HG03097 (cell line): ENCODE measurements around the gene JMJD1C.
A peak's percentile ranks its signal among the peaks of the same experiment; 100 is the strongest.
"Not testable (repeated sequence)": the region's sequence is repeated elsewhere in the genome, so short reads cannot be mapped to it uniquely, and the experiment has no call there.

ENCODE experiments used
- ATAC-seq: cut with Tn5 transposase; IDR thresholded peaks from one replicate; pipeline ENCODE4 v1.9.1; 2021; ENCODE audit not compliant: unreplicated experiment, low FRiP score

The JMJD1C gene

GRCh38 chr10:63313066-63313717 lies 152.6 kb downstream of the JMJD1C start:
- no peak for ATAC-seq

GRCh38 chr10:63308628-63309027 lies 157.1 kb downstream of the JMJD1C start:
- no peak for ATAC-seq

- no peak for ATAC-seq
Observed at GRCh38 chr10:63304146-63304545, 161.6 kb downstream of the JMJD1C start.

GRCh38 chr10:63300801-63301200 lies 165.0 kb downstream of the JMJD1C start:
- ATAC-seq: no peak

GRCh38 chr10:63297941-63298340 lies 167.8 kb downstream of the JMJD1C start:
- no peak for ATAC-seq

GRCh38 chr10:63294781-63295180 lies 171.0 kb downstream of the JMJD1C start:
- no peak for ATAC-seq

GRCh38 chr10:63292847-63293246 lies 172.9 kb downstream of the JMJD1C start:
- ATAC-seq: not testable (repeated sequence)

GRCh38 chr10:63288170-63288569 lies 177.6 kb downstream of the JMJD1C start:
- ATAC-seq: no peak

GRCh38 chr10:63286754-63287264 lies 179.0 kb downstream of the JMJD1C start:
- ATAC-seq: peak; percentile 69

- peak; percentile 53 for ATAC-seq
Observed at GRCh38 chr10:63286340-63286739, 179.4 kb downstream of the JMJD1C start.

- not testable (repeated sequence) for ATAC-seq
Observed at GRCh38 chr10:63283901-63284300, 181.9 kb downstream of the JMJD1C start.

- ATAC-seq: no peak
Observed at GRCh38 chr10:63283093-63283492, 182.7 kb downstream of the JMJD1C start.

- no peak for ATAC-seq
Observed at GRCh38 chr10:63281967-63282366, 183.8 kb downstream of the JMJD1C start.

GRCh38 chr10:63280386-63280785 lies 185.4 kb downstream of the JMJD1C start:
- no peak for ATAC-seq

- no peak for ATAC-seq
Observed at GRCh38 chr10:63275094-63275493, 190.7 kb downstream of the JMJD1C start.

GRCh38 chr10:63273577-63273976 lies 192.2 kb downstream of the JMJD1C start:
- no peak for ATAC-seq

- ATAC-seq: peak; percentile 88
Observed at GRCh38 chr10:63268798-63269503, 196.8 kb downstream of the JMJD1C start.

GRCh38 chr10:63268149-63268797 lies 197.5 kb downstream of the JMJD1C start:
- no peak for ATAC-seq

GRCh38 chr10:63267414-63268148 lies 198.2 kb downstream of the JMJD1C start:
- no peak for ATAC-seq

GRCh38 chr10:63266391-63267316 lies 199.1 kb downstream of the JMJD1C start:
- no peak for ATAC-seq
